ENCODE data around the gene KHDRBS2. TPM values are rescaled to one million over a fixed set of nuclear protein-coding genes. Genes with fewer than 3 reads are reported as not detected.

KHDRBS2 gene
- total and polyA plus RNA-seq, 2 donors (not counting 1 experiment from before 2014, with no cell fraction given), result not detected

GRCh38 chr6:61688165-61688564, 597.9 kb downstream of the KHDRBS2 start:
- Histone ChIP-seq H3K27ac (ENCODE audit: insufficient read depth, low read length) (no peak overlapping the region), H3K4me3 (replicated peaks in 1 of 4; ENCODE audit: control extremely low read depth in 1 of 4, insufficient read depth in 1 of 4, low read depth in 3 of 4, low read length in 4 of 4) (no peak overlapping the region), H3K79me2 (ENCODE audit: control insufficient read depth, insufficient read depth, low read length) (no peaks in the 10 kb centered on the region), H3K9ac (ENCODE audit: insufficient read depth, low read length) (no peak overlapping the region), H3K4me1 (ENCODE audit: control insufficient read depth, extremely low read depth, insufficient read depth, low read length) (no peaks in the 10 kb centered on the region), H3K27me3 (ENCODE audit: control insufficient read depth, insufficient read depth, low read length) (no peaks in the 10 kb centered on the region), H3K9me3 (ENCODE audit: control insufficient read depth, insufficient read depth, low read depth, low read length) (no peaks in the 10 kb centered on the region), H3K36me3 (ENCODE audit: control insufficient read depth, insufficient read depth, low read length) (no peaks in the 10 kb centered on the region), H4K20me1 (ENCODE audit: control insufficient read depth, extremely low read depth, insufficient read depth, low read length) (no peaks in the 10 kb centered on the region), H3K4me2 (ENCODE audit: extremely low read depth, insufficient read depth, low read length) (no peak overlapping the region), H2AFZ (ENCODE audit: low read length) (no peak overlapping the region)
- DNase-seq (ENCODE audit: low read depth in 2 of 2), result no peak
- no peak for TF ChIP-seq EZH2 (IDR thresholded peaks at IDR 0.05; ENCODE audit: low read length, missing control alignments)
- TF ChIP-seq, protein P1, sequence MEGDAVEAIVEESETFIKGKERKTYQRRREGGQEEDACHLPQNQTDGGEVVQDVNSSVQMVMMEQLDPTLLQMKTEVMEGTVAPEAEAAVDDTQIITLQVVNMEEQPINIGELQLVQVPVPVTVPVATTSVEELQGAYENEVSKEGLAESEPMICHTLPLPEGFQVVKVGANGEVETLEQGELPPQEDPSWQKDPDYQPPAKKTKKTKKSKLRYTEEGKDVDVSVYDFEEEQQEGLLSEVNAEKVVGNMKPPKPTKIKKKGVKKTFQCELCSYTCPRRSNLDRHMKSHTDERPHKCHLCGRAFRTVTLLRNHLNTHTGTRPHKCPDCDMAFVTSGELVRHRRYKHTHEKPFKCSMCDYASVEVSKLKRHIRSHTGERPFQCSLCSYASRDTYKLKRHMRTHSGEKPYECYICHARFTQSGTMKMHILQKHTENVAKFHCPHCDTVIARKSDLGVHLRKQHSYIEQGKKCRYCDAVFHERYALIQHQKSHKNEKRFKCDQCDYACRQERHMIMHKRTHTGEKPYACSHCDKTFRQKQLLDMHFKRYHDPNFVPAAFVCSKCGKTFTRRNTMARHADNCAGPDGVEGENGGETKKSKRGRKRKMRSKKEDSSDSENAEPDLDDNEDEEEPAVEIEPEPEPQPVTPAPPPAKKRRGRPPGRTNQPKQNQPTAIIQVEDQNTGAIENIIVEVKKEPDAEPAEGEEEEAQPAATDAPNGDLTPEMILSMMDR (conservative IDR thresholded peaks at IDR 0.05 in 1 of 2, IDR thresholded peaks at IDR 0.05 in 1 of 2; ENCODE audit: low read depth in 1 of 2, low read length in 2 of 2), result no peak

- Histone ChIP-seq H3K4me2 (ENCODE audit: extremely low read depth, insufficient read depth, low read length) (no peak overlapping the region), H3K36me3 (ENCODE audit: control insufficient read depth, insufficient read depth, low read length) (no peaks in the 10 kb centered on the region), H3K4me1 (ENCODE audit: control insufficient read depth, extremely low read depth, insufficient read depth, low read length) (no peaks in the 10 kb centered on the region), H3K4me3 (replicated peaks in 1 of 4; ENCODE audit: control extremely low read depth in 1 of 4, insufficient read depth in 1 of 4, low read depth in 3 of 4, low read length in 4 of 4) (no peak overlapping the region), H3K9me3 (ENCODE audit: control insufficient read depth, insufficient read depth, low read depth, low read length) (no peaks in the 10 kb centered on the region), H3K79me2 (ENCODE audit: control insufficient read depth, insufficient read depth, low read length) (no peaks in the 10 kb centered on the region), H2AFZ (ENCODE audit: low read length) (no peak overlapping the region), H3K9ac (ENCODE audit: insufficient read depth, low read length) (no peak overlapping the region), H3K27me3 (ENCODE audit: control insufficient read depth, insufficient read depth, low read length) (no peaks in the 10 kb centered on the region), H4K20me1 (ENCODE audit: control insufficient read depth, extremely low read depth, insufficient read depth, low read length) (no peaks in the 10 kb centered on the region), H3K27ac (ENCODE audit: insufficient read depth, low read length) (no peak overlapping the region)
- no peak for TF ChIP-seq EZH2 (IDR thresholded peaks at IDR 0.05; ENCODE audit: low read length, missing control alignments)
- TF ChIP-seq, protein P1 (conservative IDR thresholded peaks at IDR 0.05 in 1 of 2, IDR thresholded peaks at IDR 0.05 in 1 of 2; ENCODE audit: low read depth in 1 of 2, low read length in 2 of 2), result no peak
- no peak for DNase-seq (ENCODE audit: low read depth in 2 of 2)
Measured at GRCh38 chr6:61682562-61682961, 603.5 kb downstream of the KHDRBS2 start.

DNA sequence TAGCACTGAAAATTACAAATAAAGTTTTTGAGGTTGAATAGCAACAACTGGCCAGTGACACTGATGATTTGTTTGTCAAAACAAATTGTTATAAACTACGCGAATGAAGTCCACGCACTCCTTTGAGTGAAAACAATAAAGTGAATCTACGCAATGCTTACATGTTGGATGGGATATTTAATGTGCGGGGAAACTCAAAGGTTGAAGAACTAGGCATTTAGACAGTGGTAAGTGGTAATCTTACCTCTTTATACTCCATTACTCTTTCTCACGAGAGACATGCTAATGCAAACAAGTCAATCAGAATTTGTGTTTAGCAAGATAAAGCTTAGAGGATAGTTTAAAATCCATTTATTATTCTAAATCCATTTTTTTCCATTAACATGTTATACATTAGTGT, 606.4 kb downstream of the KHDRBS2 start:
- H2AFZ ChIP-seq (ENCODE audit: low read length), result no peak overlapping the region
- no peaks in the 10 kb centered on the region for H3K4me1 ChIP-seq (ENCODE audit: control insufficient read depth, extremely low read depth, insufficient read depth, low read length)
- no peak overlapping the region for H3K27ac ChIP-seq (ENCODE audit: insufficient read depth, low read length)
- no peaks in the 10 kb centered on the region for H4K20me1 ChIP-seq (ENCODE audit: control insufficient read depth, extremely low read depth, insufficient read depth, low read length)
- DNase-seq (ENCODE audit: low read depth in 2 of 2), result no peak
- no peaks in the 10 kb centered on the region for H3K79me2 ChIP-seq (ENCODE audit: control insufficient read depth, insufficient read depth, low read length)
- no peak overlapping the region for H3K4me2 ChIP-seq (ENCODE audit: extremely low read depth, insufficient read depth, low read length)
- H3K27me3 ChIP-seq (ENCODE audit: control insufficient read depth, insufficient read depth, low read length), result no peaks in the 10 kb centered on the region
- no peak for TF ChIP-seq EZH2 (IDR thresholded peaks at IDR 0.05; ENCODE audit: low read length, missing control alignments)
- TF ChIP-seq, protein P1 (conservative IDR thresholded peaks at IDR 0.05 in 1 of 2, IDR thresholded peaks at IDR 0.05 in 1 of 2; ENCODE audit: low read depth in 1 of 2, low read length in 2 of 2), result no peak
- no peak overlapping the region for H3K4me3 ChIP-seq (replicated peaks in 1 of 4; ENCODE audit: control extremely low read depth in 1 of 4, insufficient read depth in 1 of 4, low read depth in 3 of 4, low read length in 4 of 4)
- no peaks in the 10 kb centered on the region for H3K9me3 ChIP-seq (ENCODE audit: control insufficient read depth, insufficient read depth, low read depth, low read length)
- H3K9ac ChIP-seq (ENCODE audit: insufficient read depth, low read length), result no peak overlapping the region
- H3K36me3 ChIP-seq (ENCODE audit: control insufficient read depth, insufficient read depth, low read length), result no peaks in the 10 kb centered on the region

Measured in fibroblast of lung (primary cell).